HL-60/S4 treated with retinoic acid at 250 ng/mL for 4 days and 3 days (cell line): ENCODE data around the gene HOXB9.

Experiments
- in situ Hi-C: fragments of 300-500 bp; cut with MboI; formaldehyde crosslinking; loops from 2 replicates; pipeline ENCODE4 v1.7.0; 2022; ENCODE audit warnings: low sequenced_read_pairs

Gene HOXB9

DNA sequence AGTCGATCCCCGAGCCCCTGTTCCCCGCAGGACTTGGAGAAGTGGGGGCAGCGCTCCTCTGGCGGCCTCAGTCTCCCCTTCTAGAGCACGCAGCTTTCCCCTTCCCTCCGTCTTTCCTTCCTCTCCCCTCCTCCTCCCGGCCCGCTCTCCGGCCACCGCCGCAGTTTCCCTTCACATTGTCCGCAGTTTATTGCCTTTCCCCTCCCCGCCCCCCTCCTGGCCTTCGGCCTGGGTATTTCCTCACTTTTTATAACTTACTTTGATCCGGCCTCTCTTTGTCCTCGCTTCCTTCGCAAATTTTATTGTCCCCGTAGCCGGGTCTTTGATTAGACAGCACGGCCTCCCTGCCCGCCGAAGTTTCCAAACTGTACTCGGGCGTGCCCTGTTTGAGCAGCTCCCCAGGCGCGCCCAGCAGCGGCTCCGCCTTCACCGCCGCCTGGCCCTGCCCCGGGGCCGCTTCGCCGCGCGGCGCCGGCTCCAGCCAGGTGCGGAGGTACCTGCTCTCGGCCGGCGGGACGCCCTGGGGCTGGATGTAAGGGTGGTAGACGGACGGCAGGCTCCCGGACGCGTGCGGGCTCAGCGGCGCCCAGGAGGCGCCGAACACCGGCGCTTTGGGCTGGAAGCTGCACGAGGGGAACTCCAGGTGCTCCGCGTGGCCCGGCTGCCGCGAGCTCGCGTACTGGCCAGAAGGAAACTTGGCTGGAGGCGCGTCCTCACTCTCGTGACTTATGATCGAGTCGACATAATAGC, 488 bp downstream of the HOXB9 start:
- in situ Hi-C loops: no loop called here

DNA sequence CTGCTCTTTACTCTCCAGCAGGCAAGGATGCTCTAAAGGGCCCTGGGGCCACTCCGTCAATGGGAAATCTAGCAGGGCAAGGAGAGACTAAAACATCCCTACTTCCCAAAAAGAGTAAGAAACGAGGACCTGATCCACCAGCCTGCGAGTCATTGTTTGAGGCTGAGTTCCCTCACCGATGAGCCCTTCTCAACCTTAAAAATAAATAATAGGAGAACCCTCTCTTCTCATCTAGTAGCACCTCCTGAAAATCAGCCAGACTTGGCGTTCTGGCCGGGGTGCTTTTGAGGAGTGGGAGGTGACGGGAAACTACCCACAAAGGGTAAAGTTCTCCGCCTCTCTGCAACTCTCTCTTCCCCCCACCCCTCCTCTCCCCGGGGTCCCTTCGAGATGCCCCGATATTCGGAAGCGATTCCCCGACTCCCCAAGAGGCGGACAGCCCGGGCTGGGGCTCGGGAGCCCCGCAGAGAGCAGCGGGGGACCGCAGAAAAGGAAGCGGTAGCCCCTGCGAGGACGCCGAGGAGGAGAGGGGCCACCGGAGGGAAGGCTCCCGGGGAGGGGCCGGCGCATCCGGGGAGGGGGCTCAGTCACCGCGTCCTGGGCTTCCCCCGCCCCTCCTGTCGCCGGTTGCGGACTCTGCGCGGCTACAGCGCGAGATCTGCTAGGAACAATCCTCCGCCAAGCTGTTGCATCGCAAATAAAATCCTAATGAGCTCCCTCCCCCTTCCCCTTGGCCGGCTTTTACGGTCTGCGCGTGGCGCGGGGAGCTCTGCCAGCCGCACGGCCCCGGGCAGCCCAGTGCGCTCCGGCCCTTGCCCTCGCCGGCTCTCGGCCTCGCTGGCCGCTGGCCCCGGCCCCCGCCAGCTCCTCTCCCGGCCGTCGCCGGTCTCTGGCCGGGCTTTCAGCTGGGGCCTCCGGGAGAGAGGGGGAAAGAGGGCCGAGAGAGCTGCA, 1.3 kb downstream of the HOXB9 start:
- in situ Hi-C loops: no loop called here

DNA sequence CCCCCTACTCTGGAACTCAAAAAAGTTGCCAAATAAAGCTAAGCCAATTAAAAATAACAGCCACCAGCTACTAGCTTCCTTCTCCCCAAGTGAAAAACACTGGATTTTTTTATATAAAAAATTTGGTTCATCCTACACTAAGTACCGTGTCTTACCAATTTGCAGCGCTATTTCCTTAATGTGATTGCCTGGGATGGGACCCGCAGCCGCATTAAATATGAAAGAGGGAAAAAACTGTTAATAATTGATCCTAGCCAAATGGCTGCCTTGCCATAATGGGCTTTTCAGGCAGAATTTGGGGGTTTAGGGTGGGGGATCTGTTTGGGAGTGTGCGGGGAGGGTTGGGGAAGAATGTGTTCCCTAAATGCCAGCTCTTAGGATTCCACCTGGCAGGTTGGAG, 2.0 kb downstream of the HOXB9 start:
- in situ Hi-C loops: no loop called here

DNA sequence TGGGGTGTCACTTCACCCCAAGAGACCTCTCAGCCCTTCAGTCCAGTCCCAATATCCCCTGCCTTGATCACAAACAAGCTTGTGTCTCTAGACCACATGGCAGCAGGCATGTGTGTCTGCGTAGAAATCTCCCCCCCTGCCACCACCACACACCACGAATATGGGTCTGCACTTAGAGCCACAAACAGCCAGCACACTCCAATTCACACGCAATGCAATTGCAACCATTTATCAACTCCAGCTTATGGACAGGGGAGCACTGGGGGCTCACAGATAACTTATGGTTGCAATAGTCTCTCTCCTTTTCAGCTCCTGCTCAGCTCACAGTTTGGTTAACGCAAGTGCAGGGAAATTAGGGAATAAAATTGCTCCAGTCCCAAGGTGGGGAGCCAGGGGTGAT, 2.6 kb downstream of the HOXB9 start:
- in situ Hi-C loops: no loop called here

DNA sequence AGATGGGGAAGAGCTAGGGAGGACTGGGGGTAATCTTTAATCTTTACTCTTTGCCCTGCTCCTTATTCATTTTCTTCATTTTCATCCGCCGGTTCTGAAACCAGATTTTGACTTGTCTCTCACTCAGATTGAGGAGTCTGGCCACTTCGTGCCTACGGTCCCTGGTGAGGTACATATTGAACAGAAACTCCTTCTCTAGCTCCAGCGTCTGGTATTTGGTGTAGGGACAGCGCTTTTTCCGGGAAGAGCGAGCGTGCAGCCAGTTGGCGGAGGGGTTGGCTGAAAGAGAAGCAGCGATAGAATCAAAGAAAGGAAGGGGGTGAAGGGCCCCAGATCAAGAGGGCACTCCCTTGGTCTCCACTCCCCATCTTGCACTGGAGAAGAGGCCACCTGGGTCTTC, 3.3 kb downstream of the HOXB9 start:
- in situ Hi-C loops: no loop called here

DNA sequence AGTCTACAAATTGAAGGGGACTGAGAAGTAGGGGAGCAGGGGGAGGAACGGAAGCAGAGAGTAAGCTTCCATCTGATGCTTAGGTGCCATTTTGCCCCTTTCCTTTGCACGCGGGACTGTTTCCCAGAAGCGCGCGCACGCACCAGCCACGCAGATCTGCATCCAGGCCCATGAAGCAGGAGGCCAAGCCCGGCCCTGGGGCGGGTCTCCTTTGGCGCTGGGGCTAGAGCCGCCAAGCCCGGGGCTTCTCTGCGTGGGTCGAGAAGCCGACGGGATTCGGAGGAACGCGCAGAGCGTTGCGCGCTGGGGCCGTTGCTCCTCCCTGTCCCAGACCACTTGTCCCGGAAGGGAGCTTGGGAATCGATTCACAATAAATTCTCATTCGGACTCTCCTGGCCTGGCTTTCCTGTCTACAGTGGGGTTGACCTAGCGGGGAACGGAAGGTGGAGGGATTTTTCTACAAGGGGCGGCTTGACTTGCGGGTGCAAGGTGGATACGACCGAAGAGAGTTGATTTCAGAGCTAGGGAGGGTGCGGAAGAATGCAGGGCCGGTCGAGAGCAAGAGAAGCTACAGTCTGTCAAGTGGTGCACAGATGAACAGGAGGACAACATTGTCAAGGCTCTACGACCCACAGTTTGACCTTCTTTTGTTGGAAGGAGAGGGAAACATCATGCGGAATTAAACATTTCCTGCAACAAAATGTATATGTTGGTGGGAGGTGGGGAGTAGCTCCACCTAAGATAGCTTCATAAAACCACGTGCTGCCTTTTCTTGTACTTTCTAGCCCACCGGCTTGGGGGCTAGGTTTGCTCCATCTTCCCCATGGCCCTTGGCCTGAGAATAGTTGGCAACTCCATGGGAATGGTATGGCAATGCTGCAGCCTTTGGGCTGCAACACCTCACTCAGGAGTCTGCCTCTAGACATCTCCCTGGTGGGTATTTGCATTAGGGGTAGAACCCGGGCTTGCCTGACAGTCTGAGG, 4.5 kb downstream of the HOXB9 start:
- in situ Hi-C loops: no loop called here

DNA sequence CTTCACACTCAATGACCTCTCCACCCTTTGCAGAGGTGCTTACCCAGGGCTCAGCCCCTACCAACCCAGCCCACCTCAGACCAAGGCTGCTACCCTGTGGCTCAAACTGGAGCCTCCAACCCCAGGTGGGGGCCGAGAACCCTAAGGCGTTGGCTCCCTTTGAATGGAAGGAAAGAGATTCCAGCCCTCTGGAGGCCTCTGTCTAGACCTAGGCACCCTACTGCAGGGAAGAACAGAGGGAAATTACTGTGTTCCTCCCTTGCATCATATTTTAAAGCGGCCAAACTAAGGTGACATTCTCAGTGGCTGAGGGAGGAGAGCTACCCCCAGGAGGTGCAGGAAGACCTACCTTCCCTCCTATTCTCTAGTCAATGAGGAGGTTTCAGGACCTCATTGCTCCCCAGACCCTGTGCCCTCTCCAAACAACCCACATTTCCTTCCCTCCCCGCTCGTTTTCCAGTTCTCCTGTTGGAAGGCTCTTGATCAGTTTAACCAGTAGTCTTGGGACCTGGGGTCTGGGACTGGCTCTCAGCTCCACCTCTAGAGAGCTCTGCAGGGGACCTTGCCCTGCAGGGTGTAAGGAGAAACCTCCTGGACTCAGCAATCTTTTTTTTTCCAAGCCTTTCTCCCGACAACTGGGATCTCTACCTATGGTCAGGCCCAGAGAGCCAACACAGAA, 5.6 kb downstream of the HOXB9 start:
- in situ Hi-C loops: no loop called here

DNA sequence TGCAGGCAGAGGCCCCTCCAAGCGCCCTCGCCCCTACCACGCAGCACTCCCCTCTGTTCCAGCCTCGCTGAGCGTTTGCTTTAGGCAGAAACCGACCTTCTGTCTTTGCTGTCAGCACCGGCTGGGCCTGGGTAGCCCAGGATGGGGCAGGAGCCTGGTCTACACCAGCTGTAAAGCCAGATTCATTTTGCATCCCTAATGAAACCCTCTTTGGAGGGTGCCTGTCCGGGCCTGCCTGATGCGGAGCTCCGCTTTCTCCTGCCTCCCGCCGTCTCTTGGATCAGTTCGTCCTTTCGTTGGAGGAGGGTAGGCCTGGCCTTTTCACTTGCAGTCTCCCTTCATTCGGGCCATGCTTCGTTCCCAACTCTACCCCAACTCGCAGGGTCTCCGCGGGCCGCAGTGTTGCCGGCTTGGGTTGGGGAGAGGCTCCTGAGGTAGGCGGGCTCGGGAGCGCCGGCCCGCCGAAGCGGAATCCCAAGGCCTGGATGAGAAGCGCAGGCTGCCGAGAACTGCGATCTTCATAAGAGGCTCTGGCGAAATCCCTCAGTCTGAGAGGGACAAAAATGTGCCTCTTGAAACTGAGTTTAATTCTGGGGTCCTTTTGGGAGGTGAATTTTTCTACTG, 6.2 kb downstream of the HOXB9 start:
- in situ Hi-C loops: no loop called here

DNA sequence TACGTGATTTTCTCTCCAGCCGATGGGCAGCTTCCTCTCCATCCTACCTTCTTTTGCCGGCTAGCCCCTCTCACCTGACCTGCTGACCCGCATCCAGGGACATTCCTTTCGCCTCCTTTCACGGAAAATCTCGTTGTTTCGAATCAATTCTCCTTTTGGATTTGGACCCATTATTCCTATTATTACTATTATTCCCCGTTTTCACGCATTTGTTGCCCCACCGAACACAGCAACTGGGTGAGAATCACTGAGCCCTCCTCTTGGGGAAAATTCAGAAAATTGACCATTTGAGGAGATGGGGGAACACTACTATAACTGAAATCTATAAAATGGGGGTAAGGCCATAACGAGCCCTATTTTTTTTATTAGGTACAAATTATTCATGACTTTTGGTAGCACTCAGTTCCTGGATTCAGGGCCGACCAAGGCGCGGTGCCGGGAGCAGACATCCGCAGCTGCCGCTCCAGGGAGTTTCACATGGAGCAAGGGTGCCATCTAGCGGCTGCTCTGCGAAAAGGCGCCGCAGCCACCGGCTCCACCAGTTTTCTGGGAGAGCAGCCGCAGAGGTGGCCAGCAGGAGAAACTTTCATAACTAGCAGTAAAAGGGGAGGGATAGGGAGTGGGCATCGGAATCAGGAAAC, 7.8 kb downstream of the HOXB9 start:
- in situ Hi-C loops: no loop called here

DNA sequence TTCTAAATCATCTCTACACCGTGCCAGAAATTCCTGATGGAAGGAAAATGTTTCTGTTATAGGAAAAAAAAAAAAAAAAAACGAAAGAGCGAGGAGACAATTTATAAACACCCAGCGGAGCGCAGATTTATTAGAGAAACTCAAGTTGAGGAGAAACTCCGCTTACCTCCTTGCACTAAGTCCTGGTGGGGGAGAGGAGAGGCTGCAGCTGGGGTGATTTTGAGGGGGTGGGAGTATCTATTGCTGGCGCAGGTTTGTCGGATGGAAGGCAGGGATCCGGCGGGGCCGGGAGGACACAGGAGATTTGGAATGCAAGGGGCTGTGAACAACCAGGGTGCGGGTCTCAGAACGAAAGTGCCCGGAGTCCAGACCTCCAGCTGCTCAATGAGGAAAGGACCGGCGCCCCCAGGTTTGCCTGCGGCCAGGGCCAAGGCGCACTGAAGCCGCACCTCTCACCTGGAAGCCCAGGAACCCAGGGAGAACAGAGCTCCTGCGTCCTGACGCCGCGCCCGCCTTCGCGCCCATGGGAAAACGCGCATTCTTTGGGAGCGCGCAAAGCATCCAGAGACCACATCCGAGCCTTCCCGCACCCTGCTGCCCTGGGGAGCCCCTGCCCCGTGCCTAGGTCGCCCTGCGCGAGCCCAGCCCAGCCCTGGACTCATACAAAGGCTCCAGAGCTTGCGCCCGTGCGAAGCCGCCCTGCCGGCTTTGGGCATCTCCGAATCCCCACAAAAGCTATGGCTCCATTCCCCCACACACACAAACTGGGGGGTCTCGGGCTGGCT, 8.5 kb downstream of the HOXB9 start:
- in situ Hi-C loops: no loop called here

DNA sequence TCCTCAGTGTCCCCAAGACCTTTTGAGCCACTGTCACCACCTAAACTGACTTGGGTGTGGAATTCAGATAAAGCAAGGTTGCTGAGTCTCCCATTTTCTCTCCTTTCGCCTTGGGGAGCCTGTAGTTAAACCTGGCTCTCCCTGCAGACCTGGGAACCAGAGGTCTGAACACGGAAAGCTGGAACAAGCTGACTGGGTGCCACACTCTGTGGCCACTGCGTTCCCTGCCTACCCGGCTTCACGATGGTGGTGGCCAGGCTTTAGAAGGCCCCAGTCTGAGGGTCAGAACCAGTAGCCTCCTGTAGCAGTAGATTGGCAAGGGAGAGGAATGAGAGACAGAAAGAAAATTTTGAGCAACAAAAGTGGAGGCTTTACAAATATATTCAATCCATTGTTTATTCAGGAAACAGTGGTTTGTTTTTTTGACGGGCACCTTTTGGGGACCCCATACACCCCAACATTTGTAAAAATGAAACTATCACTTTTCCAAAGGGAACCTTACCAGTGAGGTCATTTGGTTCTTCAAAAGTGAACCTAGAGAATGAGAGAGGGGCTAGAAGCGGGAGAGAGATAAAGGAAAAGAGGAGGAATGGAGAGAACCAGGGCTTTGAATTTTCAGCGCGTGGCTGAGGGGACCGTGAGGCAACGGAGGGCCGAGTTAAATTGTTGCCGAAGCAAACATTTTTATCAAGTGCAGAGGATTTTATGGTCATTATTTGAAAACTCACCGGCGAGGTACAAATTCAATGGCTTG, 9.3 kb downstream of the HOXB9 start:
- in situ Hi-C loops: no loop called here

DNA sequence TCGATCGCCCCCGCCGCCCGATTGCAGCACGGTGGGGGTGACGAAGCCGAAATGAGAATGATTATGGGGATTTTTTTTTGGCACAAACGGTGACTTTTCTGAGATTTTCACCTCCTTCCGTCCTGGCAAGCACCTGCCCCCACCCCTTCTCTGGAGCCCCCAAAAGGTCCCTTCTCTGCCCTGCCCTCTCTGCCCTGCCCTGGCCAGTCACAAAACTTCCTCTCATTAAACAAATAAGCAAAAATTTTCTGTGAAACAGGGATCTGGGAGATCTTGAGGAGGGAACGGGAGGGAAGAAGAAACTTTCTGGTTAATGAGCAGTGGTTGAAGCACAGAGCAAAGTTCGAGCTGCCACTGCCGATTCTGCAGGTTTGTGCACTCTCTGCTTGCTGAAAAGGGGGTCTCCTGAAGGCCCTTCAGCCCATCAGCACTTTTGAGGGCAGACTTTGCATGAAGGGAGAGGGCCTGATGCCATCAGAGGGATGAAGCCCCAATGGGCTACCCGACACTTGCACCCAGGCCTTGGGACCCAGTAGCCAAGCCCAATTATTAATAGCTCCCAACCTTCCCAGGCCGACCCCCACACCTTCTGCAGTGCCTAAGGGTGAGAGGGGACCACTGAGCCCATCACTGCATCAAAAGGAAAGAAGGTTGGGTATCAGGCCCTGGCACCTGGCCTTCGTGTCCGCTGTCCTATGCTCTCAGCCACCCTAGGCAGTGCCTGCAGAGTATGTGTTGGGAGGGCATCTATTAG, 10.0 kb downstream of the HOXB9 start:
- in situ Hi-C loops: no loop called here

DNA sequence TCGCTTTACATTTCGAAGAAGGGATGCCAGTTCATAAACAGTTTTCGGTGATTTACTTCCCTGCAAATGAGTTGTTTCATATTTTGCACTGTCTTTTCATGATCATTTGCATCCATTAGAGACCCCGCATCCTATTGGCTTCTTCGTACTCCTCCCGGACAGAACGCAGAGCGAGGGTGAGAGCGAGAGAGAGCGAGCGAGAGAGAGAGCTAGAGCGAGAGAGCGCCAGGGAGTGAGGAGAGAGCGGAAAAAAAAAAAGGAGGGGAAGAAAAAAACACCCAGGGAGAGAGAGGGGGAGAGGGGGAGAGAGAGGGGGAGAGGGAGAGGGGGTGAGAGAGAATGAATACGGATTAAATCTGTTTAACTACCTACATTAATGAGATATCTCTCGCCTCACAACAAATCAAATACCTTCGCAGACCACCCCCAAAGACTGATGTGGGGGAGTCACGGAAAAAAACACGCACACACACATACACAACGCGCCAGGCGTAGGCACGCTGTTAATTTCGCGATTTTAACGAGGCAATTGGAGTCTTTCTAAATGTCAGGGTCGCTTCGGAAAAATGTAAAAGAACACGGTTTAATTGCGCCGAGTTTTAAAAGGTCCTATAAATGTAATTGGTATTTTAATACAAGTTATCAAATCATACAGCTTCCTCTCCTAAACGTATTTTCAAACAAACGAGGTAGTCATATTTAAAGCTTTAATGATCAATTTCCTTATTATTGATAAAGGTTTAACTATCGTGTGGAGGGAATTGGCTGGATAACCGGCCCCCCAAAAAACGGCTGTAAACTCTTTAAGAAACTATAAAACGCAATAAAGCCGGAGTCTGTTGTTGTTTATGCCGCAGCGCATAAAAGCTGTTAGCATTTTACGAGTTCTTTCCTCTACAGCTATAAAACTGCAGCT, 10.9 kb downstream of the HOXB9 start, which contains the start of gene HOXB8:
TSS of gene HOXB8 (minus strand) at position 246 of the 916 bp plus-strand sequence. CDS start 588 bp downstream, outside the sequence.
- in situ Hi-C loops: no loop called here

DNA sequence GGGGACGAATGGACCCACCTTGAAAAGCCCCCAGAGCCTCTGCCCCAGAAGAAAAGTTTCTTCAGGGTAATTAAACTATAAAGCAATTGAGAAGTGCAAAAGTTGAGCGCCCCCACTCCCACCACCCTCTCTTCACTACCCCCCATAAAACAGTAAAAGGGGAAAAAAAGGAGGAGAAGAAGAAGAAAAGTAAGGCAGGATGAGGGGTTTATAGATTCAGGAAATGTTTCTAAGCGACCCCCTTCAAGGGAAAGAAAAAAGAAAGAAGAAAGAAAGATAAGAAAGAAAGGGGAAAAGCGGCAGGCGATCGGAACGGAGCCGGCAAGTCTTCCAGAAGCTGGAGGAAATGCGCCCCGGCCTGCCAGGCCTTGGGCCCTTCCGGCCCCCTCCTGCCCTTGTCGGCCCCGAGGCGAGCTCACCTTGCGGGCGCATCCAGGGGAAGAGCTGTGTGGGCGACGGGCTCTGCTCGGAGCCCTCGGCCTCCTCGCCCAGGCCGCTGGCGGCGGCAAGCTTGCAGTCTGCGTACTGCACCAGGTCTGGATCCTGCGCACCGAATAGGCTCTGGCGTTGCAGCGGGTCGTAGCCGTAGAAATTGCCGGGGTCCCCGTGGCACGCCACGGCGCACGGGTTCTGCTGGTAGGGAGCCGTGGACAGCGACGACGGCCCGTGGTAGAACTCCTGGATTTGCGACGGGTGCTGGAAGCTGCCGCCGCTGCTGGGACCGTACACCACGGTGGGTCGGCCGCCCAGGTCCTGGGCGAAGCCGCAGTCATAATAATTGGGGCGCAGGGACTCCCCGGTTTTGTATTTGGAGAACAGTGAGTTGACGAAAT, 12.1 kb downstream of the HOXB9 start:
- in situ Hi-C loops: no loop called here
